HuH-7 (cell line): ENCODE results near the gene FRZB.

Source experiments
- DNase-seq: peaks from one replicate; pipeline ENCODE4 v3.0.0; 2011; ENCODE audit warnings: low spot score

The FRZB gene

DNA sequence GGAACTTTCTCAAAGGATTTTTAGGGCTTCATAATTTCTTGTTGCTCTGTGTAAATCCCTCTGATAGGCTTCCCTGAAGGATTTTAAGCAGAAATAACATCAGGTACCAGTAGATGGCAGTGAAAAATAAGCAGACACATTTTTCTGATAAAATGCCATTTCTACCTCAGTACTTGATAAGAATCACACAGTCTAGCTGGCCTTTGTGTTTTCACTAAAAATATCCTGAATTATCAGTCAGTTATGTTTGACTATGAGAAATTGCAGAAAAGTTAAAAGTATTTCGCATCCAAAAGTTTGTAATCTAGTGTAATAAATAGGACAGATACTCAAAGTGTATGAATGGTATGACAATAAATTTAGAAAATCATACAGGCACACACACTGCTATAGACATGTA lies 81.7 kb downstream of the FRZB start:
- DNase-seq, result peak; percentile 6

DNA sequence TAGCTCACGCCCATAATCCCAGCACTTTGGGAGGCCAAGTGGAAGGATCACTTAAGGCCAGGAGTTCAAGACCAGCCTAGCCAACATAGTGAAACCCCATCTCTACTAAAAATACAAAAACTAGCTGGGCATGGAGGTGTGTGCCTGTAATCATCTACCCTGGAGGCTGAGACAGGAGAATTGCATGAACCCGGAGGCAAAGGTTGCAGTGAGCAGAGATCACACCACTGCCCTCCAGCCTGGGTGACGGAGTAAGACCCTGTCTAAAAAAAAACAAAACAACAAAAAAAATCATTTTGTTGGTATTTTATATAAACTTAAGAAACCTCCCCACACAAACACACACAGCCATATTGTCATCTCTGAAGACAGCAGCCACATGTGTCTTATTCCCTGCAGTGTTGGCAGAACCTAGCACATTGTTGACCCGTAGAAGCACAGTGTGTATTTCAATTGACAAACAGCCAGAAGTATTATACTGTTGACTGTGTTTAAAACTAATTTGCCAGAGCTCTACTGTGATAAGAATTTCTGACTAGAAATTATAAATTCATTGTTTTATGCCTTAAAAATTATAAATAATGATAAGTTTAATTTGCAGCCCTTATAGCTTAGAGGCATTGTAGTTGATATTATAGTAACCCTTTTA lies 82.3 kb downstream of the FRZB start:
- no peak for DNase-seq
